K562 (cell line): ENCODE results near the gene SLC5A10. TPM values are rescaled to one million over a fixed set of nuclear protein-coding genes. Genes with fewer than 3 reads are reported as not detected.

ENCODE experiments used
- ATAC-seq: fragments of 200-7000 bp; cut with Tn5 transposase; 3 replicates; pipeline ENCODE4 v1.9.1; 2020; ENCODE audit warnings: moderate library complexity
- BruUV-seq: library from RNA; stranded (reverse); fragments of 400-500 nt; replicated peaks from 2 replicates; lab custom pipeline; 2021; lab: Mats Ljungman, UMichigan
- CTCF ChIA-PET: fragments of 300-600 bp; formaldehyde crosslinking; extraction: SDS; loops from one replicate; lab custom pipeline; 2021; ENCODE audit warnings: low intra/inter-chr PET ratio; lab: Yijun Ruan, JAX
- POLR2A ChIA-PET: fragments of 300-600, 350-650 bp; sonication (Branson Sonifier 250); formaldehyde crosslinking; extraction: SDS; loops from one replicate; lab custom pipeline; 2021; ENCODE audit warnings: antibody characterized with exemption, inconsistent platforms; lab: Yijun Ruan, JAX
- DNase-seq, 4 experiments: peaks; one replicate each; pipeline versions ENCODE4 v3.0.0 to v3.0.0-alpha.2; 2011 to 2018; ENCODE audit warnings: low spot score in 3 of 4, mixed read lengths in 3 of 4; ENCODE audit errors: extremely low read depth in 1 of 4
- FAIRE-seq: peaks from 2 replicates; lab custom pipeline; 2011; peaks lifted over from hg19 to GRCh38; lab: Jason Lieb, UNC
- H2AFZ ChIP-seq: 2 replicates; pipeline ENCODE4 v1.6.0; 2011; ENCODE audit warnings: low read depth, low read length, control low read depth, inconsistent platforms
- H3K27ac ChIP-seq: fragments of 200-600 bp; 3 replicates; pipeline ENCODE4 v1.8.0; 2011; ENCODE audit warnings: low read depth, mild to moderate bottlenecking, control low read depth, inconsistent platforms, low read length, moderate library complexity, mixed read lengths; ENCODE audit errors: extremely low read depth
- H3K27me3 ChIP-seq, 2 experiments: fragments of 300-600 bp in 1 of 2; 2 replicates in 1 of 2; 3 replicates in 1 of 2; pipeline versions ENCODE4 v1.6.0 to v1.8.0; 2011; ENCODE audit warnings: inconsistent platforms in 2 of 2, low read length in 2 of 2, mild to moderate bottlenecking in 1 of 2, mixed read lengths in 1 of 2, moderate library complexity in 1 of 2; ENCODE audit not compliant: control insufficient read depth in 2 of 2, insufficient read depth in 2 of 2
- H3K36me3 ChIP-seq: fragments of 300-600 bp; 3 replicates; pipeline ENCODE4 v1.8.0; 2011; ENCODE audit warnings: mild to moderate bottlenecking, low read length, inconsistent platforms; ENCODE audit not compliant: control insufficient read depth, insufficient read depth
- H3K4me1 ChIP-seq, 2 experiments: fragments of 200-600 bp in 1 of 2; replicated peaks in 1 of 2; 2 replicates in 1 of 2; 3 replicates in 1 of 2; pipeline versions ENCODE4 v1.5.1 to v1.8.0; 2011; ENCODE audit warnings: inconsistent platforms in 2 of 2, low read length in 2 of 2, mild to moderate bottlenecking in 1 of 2, mixed read lengths in 1 of 2, moderate library complexity in 1 of 2; ENCODE audit not compliant: control insufficient read depth in 2 of 2, insufficient read depth in 2 of 2
- H3K4me2 ChIP-seq: 2 replicates; pipeline ENCODE4 v1.6.1; 2011; ENCODE audit warnings: low read length, control low read depth, inconsistent platforms, mixed read lengths; ENCODE audit not compliant: insufficient read depth
- H3K4me3 ChIP-seq: fragments of 200-600 bp; sonication (generic), shearing (Covaris generic); 2 replicates; pipeline ENCODE4 v1.5.1; 2016; ENCODE audit warnings: control low read depth, inconsistent platforms
- H3K79me2 ChIP-seq: fragments of 200-600 bp; 3 replicates; pipeline ENCODE4 v1.8.0; 2011; ENCODE audit warnings: low read length, inconsistent platforms; ENCODE audit not compliant: control insufficient read depth, insufficient read depth
- H3K9ac ChIP-seq, 2 experiments: 2 replicates each; pipeline versions ENCODE4 v1.6.0 to v1.6.1; 2011; ENCODE audit warnings: low read depth in 2 of 2, low read length in 2 of 2, control low read depth in 1 of 2, inconsistent platforms in 1 of 2, mild to moderate bottlenecking in 1 of 2, mixed read lengths in 1 of 2; ENCODE audit not compliant: insufficient read depth in 1 of 2
- H3K9me1 ChIP-seq: one replicate; pipeline ENCODE4 v1.6.0; 2011; ENCODE audit warnings: inconsistent platforms, mild to moderate bottlenecking, low read length, moderate library complexity; ENCODE audit not compliant: control insufficient read depth, insufficient read depth
- H3K9me3 ChIP-seq: replicated peaks from 2 replicates; pipeline ENCODE4 v1.5.1; 2011; ENCODE audit warnings: low read depth, low read length, inconsistent platforms; ENCODE audit not compliant: control insufficient read depth, insufficient read depth
- H4K20me1 ChIP-seq: replicated peaks from 2 replicates; pipeline ENCODE4 v1.6.1; 2011; ENCODE audit warnings: low read length, inconsistent platforms, mixed read lengths; ENCODE audit not compliant: control insufficient read depth, insufficient read depth
- ARID4B ChIP-seq: sonication (generic); formaldehyde crosslinking; IDR thresholded peaks from 2 replicates; pipeline ENCODE4 v1.8.0; 2022; ENCODE audit warnings: mild to moderate bottlenecking, missing genetic modification reagents
- CEBPG ChIP-seq, 3 experiments: fragments of 200-800 bp in 1 of 3; sonication (Bioruptor generic) in 1 of 3; sonication (generic) in 1 of 3; formaldehyde crosslinking in 1 of 3; IDR thresholded peaks in 2 of 3; conservative IDR thresholded peaks in 1 of 3; 2 replicates each; pipeline versions ENCODE4 v1.6.1 to v1.8.0; 2016 to 2022; ENCODE audit warnings: missing compliant biosample characterization in 2 of 3, missing genetic modification characterization in 2 of 3, mild to moderate bottlenecking in 1 of 3, missing genetic modification reagents in 1 of 3
- ESRRB ChIP-seq: fragments of 250-450 bp; sonication (Bioruptor Pico); IDR thresholded peaks from 2 replicates; pipeline ENCODE4 v1.5.0; 2020; ENCODE audit warnings: mild to moderate bottlenecking, moderate library complexity, borderline replicate concordance
- TAF9B ChIP-seq: fragments of 450-650 bp; IDR thresholded peaks from 2 replicates; pipeline ENCODE4 v1.6.1; 2018; ENCODE audit warnings: mild to moderate bottlenecking; ENCODE audit not compliant: partially characterized antibody
- ZBTB5 ChIP-seq: fragments of 450-650 bp; IDR thresholded peaks from 2 replicates; pipeline ENCODE4 v1.6.1; 2017; ENCODE audit warnings: antibody characterized with exemption
- ZNF518B ChIP-seq: fragments of 250-450 bp; sonication (Bioruptor Pico); IDR thresholded peaks from 2 replicates; pipeline ENCODE4 v1.5.0; 2021; ENCODE audit warnings: mild to moderate bottlenecking, moderate library complexity
- WGBS: fragments of 100-300 bp; shearing (Covaris generic); methylation state at CpG from one replicate; pipeline ENCODE4 v1.1.6; 2016; ENCODE audit warnings: low coverage, mixed read lengths; ENCODE audit not compliant: insufficient coverage; ENCODE audit errors: missing lambda C conversion rate; 5-methylcytosine and 5-hydroxymethylcytosine counted together
- in situ Hi-C: fragments of 300-500 bp; cut with MboI; formaldehyde crosslinking; loops from 4 replicates; pipeline ENCODE4 v1.15.0; 2018; ENCODE audit warnings: inconsistent platforms, mixed read lengths
- intact Hi-C: fragments of 100-400 bp; cut with micrococcal nuclease; formaldehyde crosslinking; loops from 2 replicates; pipeline ENCODE4 v1.14.2; 2022
- polyA plus RNA-seq, 8 experiments: library from polyadenylated mRNA; depleted of rRNA in 4 of 8; stranded (reverse) in 5 of 8; unstranded in 3 of 8; fragments of >200 nt; fragmentation: Nextera tagmentation in 2 of 8; fragmentation: Illumina TruSeq in 1 of 8; extraction: Ambion mirVana in 2 of 8; extraction: Trizol in 1 of 8; gene quantifications; 2 replicates each; pipeline versions ENCODE4 v1.2.1 to v1.2.3, GENCODE V29; 2011 to 2014; ENCODE audit warnings: inconsistent platforms in 1 of 8, missing spikeins in 1 of 8
- total RNA-seq, 7 experiments: library from RNA; depleted of rRNA in 6 of 7; stranded (reverse); fragments of >200 nt in 6 of 7; fragmentation: Illumina TruSeq in 2 of 7; extraction: Trizol in 2 of 7; gene quantifications; 2 replicates each; pipeline versions ENCODE4 v1.2.1 to v1.2.3, GENCODE V29; 2011 to 2021; ENCODE audit warnings: low replicate concordance in 1 of 7
- TF ChIP-seq, protein P1 (sequence below): fragments of 450-650 bp; formaldehyde crosslinking; IDR thresholded peaks from 2 replicates; pipeline ENCODE4 v1.4.0; 2020; ENCODE audit warnings: mild to moderate bottlenecking, moderate library complexity

The SLC5A10 gene
- total and polyA plus RNA-seq, 9 of the 15 experiments (the other 6 are each of a cell fraction or from before 2014, with no cell fraction given), result 0.03 to 0.09 (median 0.03) TPM; not detected in 5

DNA sequence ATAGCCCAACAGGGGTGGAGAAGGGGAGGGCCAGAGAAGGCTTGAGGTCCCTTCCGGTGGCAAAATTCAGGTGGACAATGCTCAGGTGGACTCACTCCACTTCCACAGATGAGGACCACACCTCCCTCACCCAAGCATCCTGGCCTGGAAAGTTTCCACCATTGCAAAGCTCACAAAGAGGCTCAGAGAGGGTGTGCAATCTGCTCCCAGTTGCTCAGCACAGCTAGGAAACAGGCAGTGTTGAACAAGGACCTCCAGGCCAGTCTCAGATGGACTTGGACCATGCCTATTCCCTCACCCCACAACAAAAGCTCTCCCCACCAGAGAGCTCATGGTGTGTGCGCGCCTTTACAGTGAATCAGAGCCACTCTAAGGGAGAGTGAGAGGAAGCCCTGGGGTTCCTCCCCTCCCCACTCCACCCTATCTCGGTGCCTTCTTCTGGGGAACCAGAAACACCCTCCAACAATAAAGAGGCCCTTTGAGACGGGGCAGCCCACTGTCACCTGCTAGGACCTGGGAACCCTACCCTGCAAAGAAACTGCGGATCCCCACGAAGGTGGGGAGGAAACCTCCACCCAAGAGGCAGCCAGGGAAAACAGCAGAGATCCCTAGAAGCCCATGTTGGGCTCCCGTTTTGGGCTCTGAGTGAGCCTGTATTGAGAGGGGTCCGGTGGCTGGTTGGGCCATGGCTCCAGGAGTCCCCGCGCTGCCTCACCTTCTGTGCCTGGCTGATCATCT, 51.0 kb downstream of the SLC5A10 start:
- H3K27me3 ChIP-seq, result no peaks in the 10 kb centered on the region
- ATAC-seq (no peak), DNase-seq (no peak), FAIRE-seq (no peak)
- peak overlapping the region; percentile 11; the same call in 1 of the 2 replicates for H3K4me2 ChIP-seq
- peaks cover 13% of the 10 kb centered on the region; the same call in 2 of the 3 replicates for H3K79me2 ChIP-seq
- peaks cover 23% of the 10 kb centered on the region for H4K20me1 ChIP-seq
- H2AFZ ChIP-seq, result no peak overlapping the region
- intact Hi-C loops, result no loop called here
- ChIA-PET CTCF (no interaction called here), POLR2A (interaction anchor here (0.6 kb wide), 1 partner anchor 751 kb away, joined by 4 read pairs; no protein-coding TSS in a partner anchor)
- H3K27ac ChIP-seq, result no peak overlapping the region
- no peaks in the 10 kb centered on the region for H3K9me3 ChIP-seq
- H3K9me1 ChIP-seq, result peaks cover 1% of the 10 kb centered on the region
- peaks cover 25 to 56% of the 10 kb centered on the region in 2 experiments for H3K4me1 ChIP-seq
- H3K9ac ChIP-seq, result peak overlapping the region in 1 of 2 experiments; percentile 86; a peak in 2 of 4 replicates
- no peak overlapping the region for H3K4me3 ChIP-seq
- H3K36me3 ChIP-seq, result peaks cover 29% of the 10 kb centered on the region; the same call in 2 of the 3 replicates
- BruUV-seq, result no TSS peak
- in situ Hi-C loops, result no loop called here
- 75% methylated on average over 6 of the region's 11 CpGs for WGBS
- TF ChIP-seq ZNF518B (no peak), CEBPG (CRISPR knock-in tag; IDR thresholded peaks at IDR 0.05) (no peak), CEBPG (tag; conservative IDR thresholded peaks at IDR 0.05 in 1 of 2, IDR thresholded peaks at IDR 0.05 in 1 of 2) (no peak), ZBTB5 (no peak), ESRRB (CRISPR knock-in tag) (no peak), ARID4B (CRISPR knock-in tag) (no peak), TAF9B (no peak)
- TF ChIP-seq, protein P1, sequence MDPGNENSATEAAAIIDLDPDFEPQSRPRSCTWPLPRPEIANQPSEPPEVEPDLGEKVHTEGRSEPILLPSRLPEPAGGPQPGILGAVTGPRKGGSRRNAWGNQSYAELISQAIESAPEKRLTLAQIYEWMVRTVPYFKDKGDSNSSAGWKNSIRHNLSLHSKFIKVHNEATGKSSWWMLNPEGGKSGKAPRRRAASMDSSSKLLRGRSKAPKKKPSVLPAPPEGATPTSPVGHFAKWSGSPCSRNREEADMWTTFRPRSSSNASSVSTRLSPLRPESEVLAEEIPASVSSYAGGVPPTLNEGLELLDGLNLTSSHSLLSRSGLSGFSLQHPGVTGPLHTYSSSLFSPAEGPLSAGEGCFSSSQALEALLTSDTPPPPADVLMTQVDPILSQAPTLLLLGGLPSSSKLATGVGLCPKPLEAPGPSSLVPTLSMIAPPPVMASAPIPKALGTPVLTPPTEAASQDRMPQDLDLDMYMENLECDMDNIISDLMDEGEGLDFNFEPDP (CRISPR knock-in tag), result no peak
